Tibial artery (tissue), 4 donors: ENCODE data around the gene VPS13D.

Experiments
- DNase-seq, 2 donors: peaks; one replicate each; pipeline ENCODE4 v3.0.0-alpha.2; 2019
- H3K27ac ChIP-seq, 2 donors: fragments of 200-600 bp; sonication (generic) in 1 of 2; 1 replicate in 1 of 2; 2 replicates in 1 of 2; pipeline ENCODE4 v1.5.1; 2018 to 2019; ENCODE audit warnings: mild to moderate bottlenecking in 1 of 2
- H3K27me3 ChIP-seq, 2 donors: fragments of 200-600 bp; sonication (generic) in 1 of 2; one replicate each; pipeline versions ENCODE4 v1.5.1 to v1.6.0; 2016 to 2019
- H3K36me3 ChIP-seq, 3 donors: fragments of 200-600 bp; sonication (generic) in 2 of 3; one replicate each; pipeline ENCODE4 v1.5.1; 2016 to 2019; ENCODE audit warnings: mild to moderate bottlenecking in 2 of 3
- H3K4me1 ChIP-seq, 4 donors: fragments of 200-600 bp; sonication (generic) in 2 of 4; 1 replicate in 3 of 4; 2 replicates in 1 of 4; pipeline ENCODE4 v1.5.1; 2016 to 2019
- H3K4me3 ChIP-seq, 2 donors: fragments of 200-600 bp; sonication (generic) in 1 of 2; 1 replicate in 1 of 2; 2 replicates in 1 of 2; pipeline ENCODE4 v1.5.1; 2018 to 2019; ENCODE audit warnings: mild to moderate bottlenecking in 2 of 2
- H3K9me3 ChIP-seq, 3 donors: fragments of 200-600 bp; sonication (generic) in 1 of 3; one replicate each; pipeline ENCODE4 v1.5.1; 2016 to 2019
- intact Hi-C: fragments of 100-400 bp; cut with DNase I; formaldehyde crosslinking; loops from one replicate; pipeline ENCODE4 v1.15.0; 2023; ENCODE audit warnings: low total_unique reads
- TF ChIP-seq, protein P1 (sequence below), 2 experiments: fragments of 200-600 bp in 1 of 2; fragments of 450-650 bp in 1 of 2; IDR thresholded peaks; one replicate each; pipeline ENCODE4 v1.5.1; 2017 to 2019; ENCODE audit warnings: antibody characterized with exemption in 2 of 2, mild to moderate bottlenecking in 1 of 2, moderate library complexity in 1 of 2

Gene VPS13D

DNA sequence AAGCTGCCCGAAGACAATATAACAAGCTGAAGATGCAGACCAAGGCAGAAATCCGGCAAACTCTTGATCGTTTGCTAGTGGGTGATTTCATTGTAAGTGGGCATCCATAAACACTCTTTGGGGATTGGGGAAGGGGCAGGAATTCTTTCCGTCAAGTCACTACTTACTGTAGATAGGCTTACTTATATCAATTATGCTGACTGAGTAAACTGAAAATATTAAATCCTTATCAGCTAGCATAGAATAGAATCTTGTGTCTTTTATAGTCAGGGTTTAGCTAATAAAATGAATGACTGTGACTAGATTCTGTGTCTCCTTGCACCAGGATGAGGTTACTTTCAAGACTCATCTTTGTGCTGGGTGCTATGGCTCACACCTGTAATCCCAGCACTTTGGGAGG lies 41.2 kb downstream of the VPS13D start:
- no peaks in the 10 kb centered on the region for H3K27me3 ChIP-seq
- H3K36me3 ChIP-seq: peaks cover 75 to 99% (median 82%) of the 10 kb centered on the region in 3 donors
- H3K4me1 ChIP-seq: no peaks in the 10 kb centered on the region
- H3K9me3 ChIP-seq: no peaks in the 10 kb centered on the region
- intact Hi-C loops: no loop called here
- TF ChIP-seq, protein P1, sequence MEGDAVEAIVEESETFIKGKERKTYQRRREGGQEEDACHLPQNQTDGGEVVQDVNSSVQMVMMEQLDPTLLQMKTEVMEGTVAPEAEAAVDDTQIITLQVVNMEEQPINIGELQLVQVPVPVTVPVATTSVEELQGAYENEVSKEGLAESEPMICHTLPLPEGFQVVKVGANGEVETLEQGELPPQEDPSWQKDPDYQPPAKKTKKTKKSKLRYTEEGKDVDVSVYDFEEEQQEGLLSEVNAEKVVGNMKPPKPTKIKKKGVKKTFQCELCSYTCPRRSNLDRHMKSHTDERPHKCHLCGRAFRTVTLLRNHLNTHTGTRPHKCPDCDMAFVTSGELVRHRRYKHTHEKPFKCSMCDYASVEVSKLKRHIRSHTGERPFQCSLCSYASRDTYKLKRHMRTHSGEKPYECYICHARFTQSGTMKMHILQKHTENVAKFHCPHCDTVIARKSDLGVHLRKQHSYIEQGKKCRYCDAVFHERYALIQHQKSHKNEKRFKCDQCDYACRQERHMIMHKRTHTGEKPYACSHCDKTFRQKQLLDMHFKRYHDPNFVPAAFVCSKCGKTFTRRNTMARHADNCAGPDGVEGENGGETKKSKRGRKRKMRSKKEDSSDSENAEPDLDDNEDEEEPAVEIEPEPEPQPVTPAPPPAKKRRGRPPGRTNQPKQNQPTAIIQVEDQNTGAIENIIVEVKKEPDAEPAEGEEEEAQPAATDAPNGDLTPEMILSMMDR (IDR thresholded peaks at IDR 0.05): no peak
- no peak overlapping the region for H3K4me3 ChIP-seq
- no peak overlapping the region for H3K27ac ChIP-seq
- no peak for DNase-seq

DNA sequence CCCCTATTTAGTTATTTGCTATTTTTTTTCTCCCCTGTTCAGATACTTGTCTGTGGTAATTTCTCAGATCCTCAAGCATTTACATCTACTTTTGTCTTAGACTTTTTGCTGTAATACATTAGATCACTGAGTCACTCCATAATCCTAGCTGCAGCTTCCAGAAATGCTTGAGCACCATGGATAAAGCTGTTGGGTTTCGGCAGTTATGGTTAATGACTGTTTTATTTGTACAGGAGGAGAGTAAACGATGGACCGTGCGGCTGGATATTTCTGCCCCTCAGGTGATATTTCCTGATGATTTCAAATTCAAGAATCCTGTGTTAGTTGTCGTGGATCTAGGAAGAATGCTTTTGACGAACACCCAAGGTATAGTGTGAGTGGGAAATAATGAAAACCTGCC lies 42.9 kb downstream of the VPS13D start:
- Histone ChIP-seq H3K27ac (no peak overlapping the region), H3K27me3 (no peaks in the 10 kb centered on the region), H3K9me3 (no peaks in the 10 kb centered on the region), H3K4me1 (no peaks in the 10 kb centered on the region), H3K36me3 (peaks cover 77 to 99% (median 85%) of the 10 kb centered on the region in 3 donors), H3K4me3 (no peak overlapping the region)
- intact Hi-C loops: no loop called here
- no peak for DNase-seq
- TF ChIP-seq, protein P1 (IDR thresholded peaks at IDR 0.05): no peak

DNA sequence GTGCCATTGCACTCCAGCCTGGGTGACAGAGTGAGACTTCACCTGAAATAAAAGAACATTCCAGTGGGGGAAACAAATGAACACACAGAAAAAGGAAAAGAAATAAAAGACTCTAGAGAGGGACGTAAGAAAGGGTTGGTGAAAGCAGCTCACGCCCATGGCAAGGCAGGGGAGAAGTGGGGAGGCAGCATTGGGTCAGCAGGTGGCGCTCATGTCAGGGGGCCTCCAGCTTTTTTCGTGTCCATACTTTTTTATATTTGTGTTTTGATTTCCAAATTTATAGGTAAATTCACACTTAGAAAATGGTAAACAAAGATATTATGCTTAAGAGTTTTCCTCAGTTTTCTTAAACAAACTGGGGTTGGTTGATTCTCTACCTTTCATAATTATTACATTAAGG lies 45.5 kb downstream of the VPS13D start:
- Histone ChIP-seq H3K27me3 (no peaks in the 10 kb centered on the region), H3K4me1 (no peaks in the 10 kb centered on the region), H3K4me3 (no peak overlapping the region), H3K9me3 (no peaks in the 10 kb centered on the region), H3K36me3 (peaks cover 75 to 99% (median 75%) of the 10 kb centered on the region in 3 donors), H3K27ac (peak overlapping the region in 1 of 2 donors; percentile 7)
- peak in 1 of 2 donors; percentile 42 for DNase-seq
- intact Hi-C loops: no loop called here
- TF ChIP-seq, protein P1 (IDR thresholded peaks at IDR 0.05): peak; percentile 48 to 63

DNA sequence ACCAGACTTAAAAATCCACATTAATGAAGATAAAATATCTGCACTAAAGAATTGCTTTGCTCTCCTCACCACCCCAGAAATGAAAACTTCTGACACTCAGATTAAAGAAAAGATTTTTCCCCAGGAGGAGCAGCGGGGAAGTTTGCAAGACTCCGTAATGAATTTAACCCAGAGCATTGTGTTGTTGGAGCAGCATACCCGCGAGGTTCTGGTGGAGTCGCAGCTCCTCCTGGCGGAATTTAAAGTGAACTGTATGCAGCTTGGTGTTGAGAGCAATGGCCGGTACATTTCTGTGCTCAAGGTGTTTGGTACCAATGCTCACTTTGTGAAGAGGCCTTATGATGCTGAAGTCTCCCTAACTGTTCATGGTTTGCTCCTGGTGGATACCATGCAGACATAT lies 46.4 kb downstream of the VPS13D start:
- Histone ChIP-seq H3K4me3 (no peak overlapping the region), H3K27me3 (no peaks in the 10 kb centered on the region), H3K4me1 (no peaks in the 10 kb centered on the region), H3K27ac (no peak overlapping the region), H3K9me3 (no peaks in the 10 kb centered on the region), H3K36me3 (peaks cover 68 to 93% (median 70%) of the 10 kb centered on the region in 3 donors)
- no peak for DNase-seq
- TF ChIP-seq, protein P1 (IDR thresholded peaks at IDR 0.05): peak; percentile 57 to 59
- intact Hi-C loops: no loop called here

DNA sequence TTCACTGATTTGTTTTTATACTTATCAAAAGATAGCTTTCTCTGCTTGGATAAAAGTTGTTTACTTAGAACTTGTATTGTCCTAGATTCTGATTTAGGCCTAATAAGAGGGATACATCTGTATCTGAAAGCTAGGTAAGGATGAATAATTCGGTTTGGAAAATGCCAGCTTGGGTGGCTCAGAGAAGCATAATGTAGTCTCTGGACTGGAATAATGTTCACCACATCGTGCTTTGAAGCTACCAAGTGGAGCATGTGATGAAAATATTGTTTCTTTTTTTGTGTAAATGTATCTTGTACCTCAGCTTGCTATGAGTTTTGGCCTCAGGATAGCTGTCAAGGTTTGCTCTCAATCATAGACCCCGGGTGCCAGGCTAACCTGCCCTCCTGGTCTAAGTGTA lies 49.2 kb downstream of the VPS13D start:
- DNase-seq: no peak
- no peaks in the 10 kb centered on the region for H3K27me3 ChIP-seq
- H3K4me3 ChIP-seq: no peak overlapping the region
- H3K27ac ChIP-seq: no peak overlapping the region
- H3K4me1 ChIP-seq: no peaks in the 10 kb centered on the region
- TF ChIP-seq, protein P1 (IDR thresholded peaks at IDR 0.05): no peak
- H3K9me3 ChIP-seq: no peaks in the 10 kb centered on the region
- peaks cover 74 to 89% (median 74%) of the 10 kb centered on the region in 3 donors for H3K36me3 ChIP-seq
- intact Hi-C loops: no loop called here
